ENCODE results near the gene SLC1A1.
"Not testable (repeated sequence)": the region's sequence is repeated elsewhere in the genome, so short reads cannot be mapped to it uniquely, and the experiment has no call there.

SLC1A1 gene

DNA sequence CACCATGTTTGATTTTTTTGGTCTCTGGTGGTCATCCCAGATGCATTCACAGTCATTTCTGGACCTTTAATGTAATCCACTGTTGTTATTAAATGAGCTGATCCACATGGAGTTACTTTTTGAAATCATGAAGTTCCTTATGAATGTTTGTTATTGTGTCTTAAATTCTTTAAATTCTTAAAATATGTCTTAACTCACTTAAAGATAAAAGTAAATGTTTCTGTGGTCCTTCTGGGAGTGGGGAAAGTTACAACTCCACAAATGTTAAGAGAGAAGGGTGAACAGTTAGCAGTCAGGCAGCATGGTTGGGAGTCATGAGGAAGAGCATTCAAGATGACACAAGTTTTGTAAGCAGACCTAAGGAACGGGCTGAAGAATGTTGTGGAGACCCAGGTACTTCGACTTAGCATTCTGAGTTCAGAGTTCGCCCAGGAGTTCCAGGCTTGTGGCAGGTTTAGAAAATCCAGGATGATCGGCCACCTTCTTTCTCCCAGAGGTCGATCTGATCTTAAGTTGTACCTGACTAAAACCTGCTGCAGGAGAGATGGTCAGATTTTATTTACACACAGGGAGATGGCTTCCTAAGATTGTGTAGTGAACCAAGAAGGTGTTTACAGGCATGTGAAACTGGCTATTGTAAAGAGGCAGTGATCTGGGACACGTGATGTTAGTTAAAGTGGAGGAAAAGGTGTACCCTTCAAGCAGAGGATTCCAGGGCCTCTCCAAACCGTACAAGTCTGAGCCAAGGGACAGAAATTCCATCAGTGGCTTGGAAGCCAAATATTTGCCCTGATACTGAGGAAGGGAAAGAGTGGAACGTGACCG lies 17.2 kb downstream of the SLC1A1 start:
- no peak for DNase-seq

DNA sequence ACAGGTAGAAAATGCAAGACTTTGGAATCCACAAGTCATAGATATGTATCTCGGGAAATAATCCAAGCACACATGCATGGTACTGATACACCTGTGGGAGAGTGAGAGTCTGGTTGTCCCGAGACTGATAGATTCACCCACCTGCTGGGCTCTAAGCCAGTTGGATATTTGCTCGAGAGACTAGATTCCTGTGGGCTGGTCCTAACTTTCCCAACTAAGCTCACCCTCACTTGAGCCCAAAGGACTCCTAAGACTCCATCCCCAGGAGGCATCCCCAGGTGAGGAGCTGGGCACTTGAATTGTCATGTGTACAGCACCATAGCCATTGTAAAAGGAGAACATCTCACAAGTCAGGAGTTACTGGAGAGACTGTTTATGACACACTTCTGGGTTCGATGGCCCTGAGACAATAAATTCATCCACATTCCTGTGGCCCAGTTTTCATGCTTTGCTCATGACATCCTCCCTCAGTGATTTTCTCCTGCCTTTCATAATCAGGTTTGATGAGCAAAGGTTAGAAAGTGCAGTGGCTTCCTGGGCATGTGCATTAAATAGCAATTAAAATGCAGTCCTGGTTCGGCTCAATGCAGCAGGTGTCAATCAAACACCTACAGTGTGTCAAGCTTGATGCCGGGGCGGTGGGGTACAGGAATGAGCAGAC lies 18.1 kb downstream of the SLC1A1 start:
- DNase-seq: no peak

DNA sequence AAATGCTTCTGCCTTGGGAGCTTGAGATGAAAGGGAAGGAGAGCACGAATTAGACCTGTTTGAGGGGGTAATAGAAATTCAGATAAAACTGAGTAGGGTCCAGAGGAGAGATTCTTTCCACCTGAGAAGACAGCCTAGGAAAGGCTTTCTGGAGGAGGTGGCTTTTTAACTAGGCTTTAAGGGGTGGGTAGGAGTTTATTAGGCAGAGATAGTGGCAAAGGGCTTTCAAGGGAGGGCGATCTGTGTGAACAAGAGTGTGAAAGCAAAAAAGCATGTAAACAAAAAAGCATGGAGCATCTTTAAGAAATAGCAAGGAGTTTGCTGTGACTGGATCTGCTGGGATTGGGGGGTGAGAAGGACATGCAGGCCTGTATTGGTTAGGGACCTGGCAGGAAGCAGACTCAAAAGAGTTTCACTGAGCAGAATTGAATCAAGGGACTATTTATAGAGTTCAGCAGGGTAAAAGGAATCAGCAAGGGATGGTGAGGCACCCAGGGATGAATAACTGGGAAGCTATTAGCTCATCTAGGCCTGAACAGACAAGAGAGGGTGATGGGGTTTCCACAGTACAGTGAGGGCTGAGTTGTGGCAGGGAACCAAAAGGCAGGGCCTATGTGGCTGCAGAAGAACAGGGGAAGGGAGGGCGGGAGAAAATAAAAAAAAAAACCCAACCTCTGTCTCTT lies 18.8 kb downstream of the SLC1A1 start:
- no peak for DNase-seq

DNA sequence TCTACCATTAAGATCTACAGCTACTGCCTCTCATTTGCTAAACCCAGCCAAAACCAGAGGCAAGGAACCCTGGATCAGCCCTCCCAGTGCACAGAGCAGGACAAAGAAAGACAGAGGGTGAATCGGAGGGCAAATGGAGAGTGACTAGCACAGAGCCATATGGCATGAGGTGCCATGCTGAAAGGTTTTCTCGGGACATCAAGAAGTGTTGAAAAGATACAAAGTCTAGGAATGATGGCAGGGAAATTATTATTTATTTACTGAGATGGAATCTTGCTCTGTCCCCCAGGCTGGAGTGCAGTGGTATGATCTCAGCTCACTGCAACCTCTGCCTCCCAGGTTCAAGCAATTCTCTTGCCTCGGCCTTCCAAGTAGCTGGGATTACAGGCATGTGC lies 19.3 kb downstream of the SLC1A1 start:
- DNase-seq: no peak

DNA sequence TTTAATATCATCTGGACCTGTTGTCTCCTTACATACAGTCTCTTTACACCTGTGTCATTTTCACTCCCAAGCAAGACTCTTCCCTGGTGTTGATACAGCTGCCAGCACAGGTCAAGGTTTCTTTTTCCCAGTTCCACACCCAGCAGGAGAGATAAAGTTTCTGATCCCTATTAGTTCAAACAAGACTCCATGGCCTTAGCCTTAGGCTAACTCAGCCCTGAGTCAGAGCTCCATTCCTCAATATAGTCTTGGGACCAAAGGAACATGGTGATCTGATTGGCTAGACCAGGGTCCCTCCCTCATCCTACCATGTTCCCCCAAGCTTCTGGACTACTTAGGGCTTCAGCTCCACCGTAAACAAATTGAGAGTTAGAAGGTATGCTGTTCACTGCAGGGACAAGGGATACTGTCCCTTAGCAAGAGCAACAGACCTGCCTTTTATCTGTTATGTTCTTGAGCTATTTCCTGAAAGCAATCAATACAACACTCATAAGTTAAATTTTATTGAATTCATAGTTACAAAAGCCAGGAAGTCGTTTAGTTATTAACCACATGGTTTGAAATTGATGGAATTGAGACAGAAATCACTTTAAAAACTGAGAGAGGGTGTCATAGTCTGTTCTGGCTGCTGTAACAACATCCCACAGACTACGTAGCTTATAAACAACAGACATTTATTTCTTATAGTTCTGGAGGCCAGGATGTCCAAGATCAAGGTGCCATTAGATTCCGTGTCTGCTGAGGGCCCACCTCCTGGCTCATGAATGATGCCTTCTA lies 20.5 kb downstream of the SLC1A1 start:
- no peak for DNase-seq

DNA sequence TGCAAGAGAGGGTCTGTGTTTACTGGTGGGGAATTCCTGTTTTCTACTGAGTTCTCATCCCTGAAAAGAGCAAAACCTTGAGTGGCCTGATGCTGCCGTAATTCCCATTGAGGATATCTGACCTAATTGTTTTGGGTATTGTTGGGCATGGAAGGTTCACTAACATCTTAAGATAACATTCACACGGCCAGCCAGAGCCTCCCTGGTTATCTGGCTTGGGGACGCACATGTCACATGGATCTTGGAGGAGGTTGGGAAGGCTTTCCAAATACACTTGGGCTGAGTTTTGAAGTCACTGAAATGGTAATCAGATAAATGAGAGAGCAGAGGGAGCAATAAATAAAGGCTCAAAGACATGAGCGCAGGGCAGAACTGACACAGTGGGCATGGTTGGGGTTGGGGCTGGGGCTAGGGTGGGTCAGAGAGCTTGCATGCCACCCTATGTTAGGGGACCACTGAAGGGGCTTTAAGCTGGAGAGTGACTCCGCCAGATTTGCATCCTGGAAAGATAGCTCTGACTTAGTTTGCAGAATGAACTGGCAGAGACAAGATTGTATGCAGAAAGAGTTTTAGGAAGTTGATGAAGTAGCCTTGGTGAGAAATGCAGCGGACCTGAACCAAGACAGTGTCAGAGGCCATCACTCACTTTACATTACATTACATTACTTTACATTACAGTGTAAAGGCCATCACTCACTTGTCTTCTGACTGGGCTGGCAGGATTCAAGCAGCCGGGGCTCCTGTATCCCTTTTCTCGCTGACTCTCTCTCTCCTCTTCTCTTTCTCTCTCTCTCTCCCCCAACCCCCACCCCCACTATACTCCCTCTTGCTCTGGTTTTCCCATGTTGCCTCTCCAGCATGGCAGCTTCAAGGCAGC lies 24.2 kb downstream of the SLC1A1 start:
- no peak for DNase-seq

DNA sequence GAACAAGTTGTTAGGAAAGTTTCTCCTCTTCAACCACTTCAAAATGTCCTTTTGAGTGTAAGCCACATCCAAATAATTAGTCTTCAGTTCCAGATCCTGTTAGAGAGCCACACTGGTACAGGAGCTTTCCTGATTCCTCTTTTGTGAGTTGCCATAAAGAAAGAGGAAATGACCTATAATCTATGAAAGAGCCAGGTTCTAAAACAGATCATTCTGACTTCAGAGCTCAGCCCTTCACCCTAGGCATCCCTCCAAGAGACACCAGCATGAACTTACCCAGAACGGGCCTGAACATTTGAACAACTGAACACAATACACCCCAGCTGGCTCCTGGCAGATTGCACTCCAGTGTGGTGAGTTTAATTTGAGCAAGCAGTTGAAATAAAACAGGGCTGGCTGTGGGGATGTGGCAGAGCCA lies 25.7 kb downstream of the SLC1A1 start:
- DNase-seq: no peak

DNA sequence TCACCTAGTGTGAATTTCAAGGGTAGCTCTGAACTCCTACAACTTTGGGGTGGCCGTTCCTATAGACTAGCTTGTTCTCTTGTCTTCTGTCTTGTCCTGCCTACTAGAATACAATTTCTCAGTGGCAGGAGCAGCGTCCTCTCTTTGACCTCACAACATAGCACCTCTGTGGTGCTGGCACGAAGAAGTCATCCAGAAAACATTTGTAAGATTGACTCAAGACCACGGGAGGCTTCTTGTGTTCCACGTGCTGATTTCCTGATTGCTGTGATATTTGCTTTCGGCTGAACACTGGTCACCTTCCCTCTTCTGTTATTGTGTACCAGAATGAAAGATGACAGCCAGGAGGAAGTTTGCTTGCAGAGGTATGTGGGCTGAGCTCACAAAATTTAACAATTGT lies 27.0 kb downstream of the SLC1A1 start:
- DNase-seq: no peak

DNA sequence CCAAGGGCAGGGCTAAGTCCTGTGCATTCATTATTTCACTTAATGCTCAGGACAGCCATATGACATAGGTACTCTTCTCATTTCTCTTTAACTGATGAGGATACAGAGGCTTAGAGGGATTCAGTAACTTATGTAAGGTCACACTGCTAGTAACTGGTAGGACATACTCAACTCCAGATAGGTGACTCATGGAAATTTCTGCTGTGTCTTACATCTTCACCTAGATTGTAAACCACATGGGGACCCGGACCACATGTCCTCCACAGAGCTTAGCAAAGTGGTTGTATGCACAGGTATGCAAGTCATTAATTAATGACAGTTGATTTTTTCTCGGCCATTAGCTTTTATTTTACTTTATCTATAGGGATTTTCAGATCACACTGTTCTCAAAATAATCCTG lies 29.3 kb downstream of the SLC1A1 start:
- DNase-seq: no peak

DNA sequence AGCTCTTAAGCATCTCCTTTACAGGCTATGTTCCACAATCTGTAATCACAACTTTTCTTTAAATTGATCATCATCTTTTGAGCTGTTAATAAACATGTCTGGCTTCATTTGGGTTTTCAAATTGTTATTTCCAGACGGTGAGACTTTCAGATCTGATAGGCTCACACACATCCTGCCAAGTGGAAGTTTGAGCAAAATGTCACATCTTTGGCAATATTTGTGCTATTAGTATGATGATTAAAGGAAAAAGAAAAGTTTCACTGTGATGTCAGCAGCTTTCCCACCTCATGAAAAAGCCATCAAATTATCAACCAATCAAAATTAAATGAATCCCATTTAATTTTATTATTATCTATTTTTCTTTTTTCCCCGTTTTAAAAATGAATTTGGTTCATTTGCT lies 29.8 kb downstream of the SLC1A1 start:
- DNase-seq: no peak

DNA sequence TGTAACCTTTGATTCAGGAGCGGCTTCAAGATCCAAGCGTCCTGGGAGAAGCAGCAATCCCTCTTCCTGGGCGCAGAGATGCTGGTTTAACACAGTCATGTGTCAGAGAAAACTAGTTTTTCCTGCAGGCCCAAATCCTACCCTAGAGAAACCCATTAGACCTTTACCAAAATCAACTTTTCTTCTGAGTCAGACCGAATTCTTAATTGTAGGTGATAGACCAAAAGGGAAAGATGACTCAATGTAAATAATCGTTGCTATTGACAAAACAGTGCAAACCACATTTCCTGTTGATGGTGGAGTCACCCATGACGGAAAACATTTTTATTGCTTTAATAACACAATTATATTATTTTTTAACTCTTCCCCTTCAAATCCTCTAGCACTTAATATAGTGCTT lies 40.1 kb downstream of the SLC1A1 start:
- no peak for DNase-seq

DNA sequence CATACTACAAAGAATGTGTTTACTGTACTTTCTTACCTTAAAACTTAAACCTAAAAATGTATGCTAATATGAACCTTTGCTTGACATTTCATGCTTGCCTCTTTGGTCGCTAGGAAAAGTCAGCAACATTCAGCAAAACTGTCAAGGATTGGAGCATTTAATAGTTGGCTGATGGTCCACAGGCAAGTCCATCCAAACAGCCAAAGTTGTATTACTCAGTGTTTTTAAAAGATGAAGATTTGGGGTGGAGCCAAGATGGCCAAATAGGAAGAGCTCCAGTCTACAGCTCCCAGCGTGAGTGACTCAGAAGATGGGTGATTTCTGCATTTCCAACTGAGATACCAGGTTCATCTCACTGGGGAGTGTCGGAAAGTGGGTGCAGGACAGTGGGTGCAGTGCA lies 40.6 kb downstream of the SLC1A1 start:
- DNase-seq: not testable (repeated sequence)

DNA sequence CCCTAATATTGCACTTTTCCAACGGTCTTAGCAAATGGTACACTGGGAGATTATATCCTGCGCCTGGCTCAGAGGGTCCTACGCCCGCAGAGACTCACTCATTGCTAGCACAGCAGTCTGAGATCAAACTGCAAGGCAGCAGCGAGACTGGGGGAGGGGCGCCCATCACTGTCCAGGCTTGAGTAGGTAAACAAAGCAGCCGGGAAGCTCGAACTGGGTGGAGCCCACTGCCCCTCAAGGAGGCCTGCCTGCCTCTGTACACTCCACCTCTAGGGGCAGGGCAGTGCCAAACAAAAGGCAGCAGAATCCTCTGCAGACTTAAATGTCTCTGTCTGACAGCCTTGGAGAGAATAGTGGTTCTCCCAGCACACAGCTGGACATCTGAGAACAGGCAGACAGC lies 41.1 kb downstream of the SLC1A1 start:
- not testable (repeated sequence) for DNase-seq

DNA sequence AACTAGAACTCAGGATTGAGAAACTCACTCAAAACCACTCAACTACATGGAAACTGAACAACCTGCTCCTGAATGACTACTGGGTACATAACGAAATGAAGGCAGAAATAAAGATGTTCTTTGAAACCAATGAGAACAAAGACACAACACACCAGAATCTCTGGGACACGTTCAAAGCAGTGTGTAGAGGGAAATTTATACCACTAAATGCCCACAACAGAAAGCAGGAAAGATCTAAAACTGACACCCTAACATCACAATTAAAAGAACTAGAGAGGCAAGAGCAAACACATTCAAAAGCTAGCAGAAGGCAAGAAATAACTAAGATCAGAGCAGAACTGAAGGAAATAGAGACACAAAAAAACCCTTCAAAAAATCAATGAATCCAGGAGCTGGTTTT lies 43.6 kb downstream of the SLC1A1 start:
- DNase-seq: not testable (repeated sequence)

DNA sequence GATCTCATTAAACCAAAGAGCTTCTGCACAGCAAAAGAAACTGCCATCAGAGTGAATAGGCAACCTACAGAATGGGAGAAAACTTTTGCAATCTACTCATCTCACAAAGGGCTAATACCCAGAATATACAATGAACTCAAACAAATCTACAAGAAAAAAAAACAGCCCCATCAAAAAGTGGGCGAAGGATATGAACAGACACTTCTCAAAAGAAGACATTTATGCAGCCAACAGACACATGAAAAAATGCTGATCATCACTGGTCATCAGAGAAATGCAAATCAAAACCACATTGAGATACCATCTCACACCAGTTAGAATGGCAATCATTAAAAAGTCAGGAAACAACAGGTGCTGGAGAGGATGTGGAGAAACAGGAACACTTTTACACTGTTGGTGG lies 45.9 kb downstream of the SLC1A1 start:
- DNase-seq: not testable (repeated sequence)

DNA sequence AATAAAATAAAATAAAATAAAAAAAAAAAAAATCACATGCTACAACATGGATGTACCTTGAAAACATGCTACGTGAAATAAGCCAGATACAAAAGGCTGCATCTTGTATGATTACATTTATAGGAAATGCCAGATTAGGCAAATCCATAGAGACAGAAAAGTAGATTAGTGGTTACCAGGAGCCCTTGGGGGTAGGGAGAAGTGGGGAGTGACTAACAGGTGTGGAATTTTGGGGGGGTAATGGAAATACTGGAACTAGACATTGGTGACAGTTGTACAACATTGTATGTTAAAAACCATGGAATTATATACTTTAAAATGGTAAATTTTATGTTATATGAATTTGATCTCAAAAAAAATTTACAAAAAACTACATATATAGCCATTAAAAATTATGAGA lies 47.3 kb downstream of the SLC1A1 start:
- no peak for DNase-seq

DNA sequence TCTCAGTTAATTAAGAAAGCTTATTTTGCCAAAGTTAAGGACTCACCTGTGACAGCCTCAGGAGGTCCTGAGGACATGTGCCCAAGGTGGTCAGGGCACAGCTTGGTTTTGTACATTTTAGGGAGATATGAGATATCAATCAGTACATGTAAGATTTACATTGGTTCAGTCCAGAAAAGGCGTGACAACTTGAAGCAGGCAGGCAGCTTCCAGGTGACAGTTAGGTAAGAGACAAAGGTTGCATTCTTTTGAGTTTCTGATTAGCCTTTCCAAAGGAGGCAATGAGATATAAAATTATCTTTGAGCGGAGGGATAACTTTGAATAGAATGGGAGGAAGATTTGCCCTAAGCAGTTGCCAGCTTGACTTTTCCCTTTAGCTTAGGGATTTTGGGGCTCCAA lies 47.8 kb downstream of the SLC1A1 start:
- no peak for DNase-seq

DNA sequence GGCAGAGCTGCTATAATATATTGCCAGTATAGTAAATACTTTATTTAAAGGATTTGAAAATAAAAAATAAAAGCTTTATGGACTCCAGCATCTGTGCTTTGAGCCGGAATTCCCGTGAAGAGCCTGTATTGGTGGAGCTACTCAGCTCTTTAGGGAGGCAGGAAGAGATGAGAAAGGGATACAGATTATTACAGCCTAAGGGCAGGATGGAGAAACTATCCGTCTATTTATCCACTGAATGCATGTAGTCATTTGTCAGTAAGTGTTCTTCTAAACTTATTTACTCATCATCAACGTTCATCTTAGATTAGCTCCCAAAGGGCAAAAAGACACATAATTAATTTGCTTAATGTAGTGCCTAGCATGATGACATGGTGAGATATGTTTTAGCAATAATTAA lies 48.4 kb downstream of the SLC1A1 start:
- no peak for DNase-seq

DNA sequence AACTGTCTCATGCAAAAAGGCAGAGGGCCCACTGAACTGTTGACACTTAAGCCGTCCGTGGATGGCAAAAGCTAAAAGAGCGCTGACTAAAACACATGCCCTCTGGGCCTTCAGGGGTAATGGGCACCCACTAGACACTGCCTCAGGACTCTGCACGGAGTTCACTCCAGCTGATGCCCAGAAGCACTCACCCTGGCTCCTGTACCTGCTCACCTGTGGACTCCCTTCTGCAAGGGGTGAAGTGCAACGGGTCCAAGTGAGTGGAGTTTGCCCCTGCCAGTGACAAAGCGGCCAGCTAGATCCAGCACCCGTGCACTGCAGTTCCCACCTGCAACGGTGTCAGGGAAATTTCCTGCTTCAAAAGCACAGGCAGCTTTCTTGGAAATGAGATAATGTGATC lies 50.2 kb downstream of the SLC1A1 start:
- no peak for DNase-seq

DNA sequence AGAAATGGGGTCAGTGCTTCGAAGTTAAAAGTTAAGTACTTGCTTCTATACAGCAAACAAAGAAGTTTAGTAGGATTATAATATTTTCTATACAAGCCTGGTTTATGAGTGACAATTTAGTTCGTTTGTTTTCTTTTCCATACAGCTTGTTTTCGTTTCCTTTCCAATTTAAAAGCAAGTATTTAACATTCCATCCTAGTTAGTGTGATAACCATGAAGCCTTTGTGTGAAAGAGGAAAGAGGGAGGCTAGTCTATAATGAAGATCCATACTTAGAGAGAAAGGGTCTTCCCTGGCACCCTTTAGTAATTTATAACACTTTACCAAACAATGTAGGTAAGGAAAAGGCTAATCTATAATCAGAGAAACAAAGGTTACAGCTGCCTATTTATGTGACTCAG lies 51.0 kb downstream of the SLC1A1 start:
- DNase-seq: no peak

DNA sequence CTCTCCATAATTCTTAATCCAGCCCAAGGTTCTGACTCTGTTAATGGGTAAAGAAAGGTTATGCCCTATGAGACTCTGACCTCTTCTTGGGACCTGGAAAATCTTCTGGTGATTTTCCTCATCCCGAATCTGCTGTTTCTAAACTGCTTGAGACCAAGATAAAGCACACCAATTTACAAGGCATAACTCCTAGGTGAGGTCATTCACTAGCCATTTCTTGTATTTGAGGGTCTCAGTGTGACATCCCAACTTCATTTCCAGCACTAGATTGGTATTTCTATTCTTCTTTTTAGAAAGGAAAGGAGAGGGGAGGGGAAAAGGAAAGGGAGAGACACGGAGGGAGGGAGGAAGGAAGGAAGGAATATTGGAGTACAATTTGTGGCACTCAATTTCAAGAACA lies 51.6 kb downstream of the SLC1A1 start:
- DNase-seq: no peak

DNA sequence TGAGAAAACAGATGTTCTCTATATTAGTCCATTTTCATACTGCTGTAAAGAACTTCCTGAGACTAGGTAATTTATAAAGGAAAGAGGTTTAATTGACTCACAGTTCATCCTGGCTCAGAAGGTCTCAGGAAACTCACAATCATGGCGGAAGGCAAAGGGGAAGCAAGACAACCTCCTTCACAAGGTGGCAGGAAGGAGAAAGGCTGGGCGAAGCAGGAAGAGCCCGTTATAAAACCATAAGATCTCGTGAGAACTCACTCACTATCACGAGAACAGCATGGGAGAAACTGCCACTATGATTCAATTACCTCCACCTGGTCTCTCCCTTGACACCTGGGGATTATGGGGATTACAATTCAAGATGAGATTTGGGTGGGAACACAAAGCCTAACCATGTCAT lies 54.4 kb downstream of the SLC1A1 start:
- not testable (repeated sequence) for DNase-seq
